ENCODE data around the gene SCMH1. TPM values are rescaled to one million over a fixed set of nuclear protein-coding genes. Genes with fewer than 3 reads are reported as not detected.

Gene SCMH1
- total RNA-seq, 1 experiment from 2014 or later, result 19.4 TPM

GRCh38 chr1:41110736-41111135 lies 131.4 kb downstream of the SCMH1 start:
- no peak overlapping the region for H3K27ac Mint-ChIP-seq
- no peaks in the 10 kb centered on the region for H3K27me3 Mint-ChIP-seq (ENCODE audit: low read depth)
- TF ChIP-seq E2F4 (CRISPR knock-in tag; IDR thresholded peaks at IDR 0.05; ENCODE audit: borderline replicate concordance, low read depth) (no peak), TEAD1 (CRISPR knock-in tag; IDR thresholded peaks at IDR 0.05) (no peak), ATF6 (CRISPR knock-in tag; IDR thresholded peaks at IDR 0.05) (no peak), ETV6 (CRISPR knock-in tag; IDR thresholded peaks at IDR 0.05) (no peak), AR (CRISPR knock-in tag; IDR thresholded peaks at IDR 0.05) (no peak), GTF2I (CRISPR knock-in tag; conservative IDR thresholded peaks at IDR 0.05) (no peak), SMAD3 (CRISPR knock-in tag; IDR thresholded peaks at IDR 0.05; ENCODE audit: borderline replicate concordance) (no peak), FOXJ3 (CRISPR knock-in tag; IDR thresholded peaks at IDR 0.05; ENCODE audit: borderline replicate concordance) (no peak), KAT7 (CRISPR knock-in tag; IDR thresholded peaks at IDR 0.05; ENCODE audit: borderline replicate concordance) (no peak), CREB1 (CRISPR knock-in tag; IDR thresholded peaks at IDR 0.05) (no peak), FOXP1 (CRISPR knock-in tag; IDR thresholded peaks at IDR 0.05; ENCODE audit: borderline replicate concordance) (no peak), ZNF219 (CRISPR knock-in tag; IDR thresholded peaks at IDR 0.05; ENCODE audit: borderline replicate concordance) (no peak), NR2C2 (CRISPR knock-in tag; IDR thresholded peaks at IDR 0.05) (no peak), RELA (CRISPR knock-in tag; IDR thresholded peaks at IDR 0.05; ENCODE audit: borderline replicate concordance) (no peak)
- TF ChIP-seq, protein P1, sequence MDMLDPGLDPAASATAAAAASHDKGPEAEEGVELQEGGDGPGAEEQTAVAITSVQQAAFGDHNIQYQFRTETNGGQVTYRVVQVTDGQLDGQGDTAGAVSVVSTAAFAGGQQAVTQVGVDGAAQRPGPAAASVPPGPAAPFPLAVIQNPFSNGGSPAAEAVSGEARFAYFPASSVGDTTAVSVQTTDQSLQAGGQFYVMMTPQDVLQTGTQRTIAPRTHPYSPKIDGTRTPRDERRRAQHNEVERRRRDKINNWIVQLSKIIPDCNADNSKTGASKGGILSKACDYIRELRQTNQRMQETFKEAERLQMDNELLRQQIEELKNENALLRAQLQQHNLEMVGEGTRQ (CRISPR knock-in tag; IDR thresholded peaks at IDR 0.05), result no peak
- no peak overlapping the region for H3K4me3 Mint-ChIP-seq
- 0 out of 2 replicates have a peak, but pooled peaks cover 2% of the 10 kb centered on the region for H3K36me3 Mint-ChIP-seq
- ATAC-seq, result no peak
- H3K4me1 Mint-ChIP-seq, result peaks cover 11% of the 10 kb centered on the region
- H3K9me3 Mint-ChIP-seq, result no peaks in the 10 kb centered on the region
- POLR2A ChIA-PET, result no interaction called here
- no peak for DNase-seq (ENCODE audit: low spot score)
- CTCF ChIA-PET, result no interaction called here

GRCh38 chr1:41110286-41110685 lies 131.8 kb downstream of the SCMH1 start:
- H3K27me3 Mint-ChIP-seq (ENCODE audit: low read depth), result no peaks in the 10 kb centered on the region
- ChIA-PET CTCF (no interaction called here), POLR2A (no interaction called here)
- ATAC-seq (no peak), DNase-seq (ENCODE audit: low spot score) (no peak)
- no peaks in the 10 kb centered on the region for H3K9me3 Mint-ChIP-seq
- 0 out of 2 replicates have a peak, but pooled peaks cover 2% of the 10 kb centered on the region for H3K36me3 Mint-ChIP-seq
- H3K4me3 Mint-ChIP-seq, result no peak overlapping the region
- H3K4me1 Mint-ChIP-seq, result peaks cover 11% of the 10 kb centered on the region
- H3K27ac Mint-ChIP-seq, result no peak overlapping the region
- TF ChIP-seq ZNF671 (CRISPR knock-in tag; IDR thresholded peaks at IDR 0.05), result no peak
- no peak for TF ChIP-seq ETV6 (CRISPR knock-in tag; IDR thresholded peaks at IDR 0.05)
- no peak for TF ChIP-seq GABPB1 (CRISPR knock-in tag; IDR thresholded peaks at IDR 0.05)
- TF ChIP-seq, protein P2, sequence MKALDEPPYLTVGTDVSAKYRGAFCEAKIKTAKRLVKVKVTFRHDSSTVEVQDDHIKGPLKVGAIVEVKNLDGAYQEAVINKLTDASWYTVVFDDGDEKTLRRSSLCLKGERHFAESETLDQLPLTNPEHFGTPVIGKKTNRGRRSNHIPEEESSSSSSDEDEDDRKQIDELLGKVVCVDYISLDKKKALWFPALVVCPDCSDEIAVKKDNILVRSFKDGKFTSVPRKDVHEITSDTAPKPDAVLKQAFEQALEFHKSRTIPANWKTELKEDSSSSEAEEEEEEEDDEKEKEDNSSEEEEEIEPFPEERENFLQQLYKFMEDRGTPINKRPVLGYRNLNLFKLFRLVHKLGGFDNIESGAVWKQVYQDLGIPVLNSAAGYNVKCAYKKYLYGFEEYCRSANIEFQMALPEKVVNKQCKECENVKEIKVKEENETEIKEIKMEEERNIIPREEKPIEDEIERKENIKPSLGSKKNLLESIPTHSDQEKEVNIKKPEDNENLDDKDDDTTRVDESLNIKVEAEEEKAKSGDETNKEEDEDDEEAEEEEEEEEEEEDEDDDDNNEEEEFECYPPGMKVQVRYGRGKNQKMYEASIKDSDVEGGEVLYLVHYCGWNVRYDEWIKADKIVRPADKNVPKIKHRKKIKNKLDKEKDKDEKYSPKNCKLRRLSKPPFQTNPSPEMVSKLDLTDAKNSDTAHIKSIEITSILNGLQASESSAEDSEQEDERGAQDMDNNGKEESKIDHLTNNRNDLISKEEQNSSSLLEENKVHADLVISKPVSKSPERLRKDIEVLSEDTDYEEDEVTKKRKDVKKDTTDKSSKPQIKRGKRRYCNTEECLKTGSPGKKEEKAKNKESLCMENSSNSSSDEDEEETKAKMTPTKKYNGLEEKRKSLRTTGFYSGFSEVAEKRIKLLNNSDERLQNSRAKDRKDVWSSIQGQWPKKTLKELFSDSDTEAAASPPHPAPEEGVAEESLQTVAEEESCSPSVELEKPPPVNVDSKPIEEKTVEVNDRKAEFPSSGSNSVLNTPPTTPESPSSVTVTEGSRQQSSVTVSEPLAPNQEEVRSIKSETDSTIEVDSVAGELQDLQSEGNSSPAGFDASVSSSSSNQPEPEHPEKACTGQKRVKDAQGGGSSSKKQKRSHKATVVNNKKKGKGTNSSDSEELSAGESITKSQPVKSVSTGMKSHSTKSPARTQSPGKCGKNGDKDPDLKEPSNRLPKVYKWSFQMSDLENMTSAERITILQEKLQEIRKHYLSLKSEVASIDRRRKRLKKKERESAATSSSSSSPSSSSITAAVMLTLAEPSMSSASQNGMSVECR (CRISPR knock-in tag; IDR thresholded peaks at IDR 0.05; ENCODE audit: borderline replicate concordance), result no peak
- TF ChIP-seq MXD4 (CRISPR knock-in tag; IDR thresholded peaks at IDR 0.05; ENCODE audit: borderline replicate concordance), result no peak
- TF ChIP-seq TEAD4 (CRISPR knock-in tag; IDR thresholded peaks at IDR 0.05), result no peak
- TF ChIP-seq, protein P3, sequence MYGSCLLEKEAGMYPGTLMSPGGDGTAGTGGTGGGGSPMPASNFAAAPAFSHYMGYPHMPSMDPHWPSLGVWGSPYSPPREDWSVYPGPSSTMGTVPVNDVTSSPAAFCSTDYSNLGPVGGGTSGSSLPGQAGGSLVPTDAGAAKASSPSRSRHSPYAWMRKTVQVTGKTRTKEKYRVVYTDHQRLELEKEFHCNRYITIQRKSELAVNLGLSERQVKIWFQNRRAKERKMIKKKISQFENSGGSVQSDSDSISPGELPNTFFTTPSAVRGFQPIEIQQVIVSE (CRISPR knock-in tag; IDR thresholded peaks at IDR 0.05; ENCODE audit: borderline replicate concordance), result no peak
- no peak for TF ChIP-seq MYBL2 (CRISPR knock-in tag; IDR thresholded peaks at IDR 0.05)
